UCSD-AML1 (cell line): ENCODE data around the gene SLC23A2.
A peak's percentile ranks its signal among the peaks of the same experiment; 100 is the strongest.

Experiments
- DNase-seq: peaks from one replicate; lab custom pipeline; 2025; ENCODE audit not compliant: unreplicated experiment; lab: John Stamatoyannopoulos, UW

SLC23A2 gene

GRCh38 chr20:4904127-4904860 lies 97.0 kb downstream of the SLC23A2 start:
- no peak for DNase-seq

DNA sequence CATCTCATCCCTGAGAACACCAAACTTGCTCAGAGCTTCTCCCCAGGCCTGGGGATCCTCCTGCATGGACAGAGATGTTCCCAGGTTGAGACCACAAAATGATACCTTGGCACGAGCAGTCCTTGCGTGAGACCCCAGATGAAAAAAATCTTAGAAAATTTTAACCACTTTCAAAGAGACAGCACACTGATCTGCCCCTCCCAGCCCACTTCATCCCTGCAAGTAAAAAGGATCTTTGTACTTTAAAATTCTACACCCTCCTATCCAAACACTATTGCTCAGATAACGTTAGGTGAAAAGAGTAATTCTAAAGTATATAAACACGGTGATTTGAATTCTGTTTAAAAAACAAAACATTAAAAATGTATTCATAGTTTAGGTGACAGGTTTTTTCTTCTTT lies 98.5 kb downstream of the SLC23A2 start:
- no peak for DNase-seq

GRCh38 chr20:4901031-4901818 lies 100.1 kb downstream of the SLC23A2 start:
- DNase-seq: no peak

DNA sequence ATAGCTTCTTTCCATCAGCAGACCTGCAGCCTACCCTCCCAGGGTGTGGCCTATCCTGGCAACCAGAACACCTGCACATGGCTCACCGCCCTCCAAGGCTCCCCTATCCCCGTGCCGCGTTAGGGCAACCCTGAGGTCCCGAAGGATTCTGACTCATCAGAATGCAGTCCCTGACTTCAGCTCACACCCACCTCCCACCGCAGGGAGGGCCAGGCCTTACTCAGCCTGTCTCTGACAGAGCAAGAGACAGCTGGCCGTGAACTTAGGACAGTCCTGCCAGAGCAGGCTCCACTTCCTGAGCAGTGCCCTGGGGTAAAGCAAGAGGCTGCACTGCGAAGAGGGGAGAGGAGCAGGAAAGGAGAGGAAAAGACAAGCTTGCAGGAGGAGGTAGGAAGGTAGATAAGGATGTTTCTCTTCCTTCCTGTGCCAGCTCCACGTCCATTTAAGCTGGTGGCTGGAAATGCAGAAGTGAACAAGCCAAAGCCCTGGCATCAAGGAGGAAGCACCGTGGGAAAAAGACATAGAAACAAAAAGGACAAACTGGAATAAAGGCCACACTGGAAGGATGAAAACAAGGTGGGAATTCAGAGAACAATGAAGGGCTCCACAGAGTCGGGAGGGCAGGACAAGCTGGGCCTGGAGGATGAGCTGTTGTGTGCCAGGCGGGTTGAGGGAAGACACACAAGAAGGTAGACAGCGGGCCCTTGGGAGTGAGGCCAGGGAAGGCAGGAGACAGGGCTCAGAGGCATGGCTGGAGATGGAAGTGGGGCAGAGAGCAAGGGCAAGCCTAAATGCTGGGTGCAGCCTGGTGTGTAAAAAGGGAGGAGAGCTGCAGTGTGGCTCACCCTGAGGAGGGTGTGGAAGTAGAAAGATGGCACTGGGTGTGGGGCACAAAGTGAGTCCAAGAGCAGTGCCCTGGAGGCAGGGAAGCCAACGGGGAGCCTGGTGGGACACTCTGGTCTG lies 102.7 kb downstream of the SLC23A2 start:
- peak; percentile 31 for DNase-seq

- no peak for DNase-seq
These were observed 103.7 kb downstream of the SLC23A2 start for GRCh38 chr20:4897600-4897999.

DNA sequence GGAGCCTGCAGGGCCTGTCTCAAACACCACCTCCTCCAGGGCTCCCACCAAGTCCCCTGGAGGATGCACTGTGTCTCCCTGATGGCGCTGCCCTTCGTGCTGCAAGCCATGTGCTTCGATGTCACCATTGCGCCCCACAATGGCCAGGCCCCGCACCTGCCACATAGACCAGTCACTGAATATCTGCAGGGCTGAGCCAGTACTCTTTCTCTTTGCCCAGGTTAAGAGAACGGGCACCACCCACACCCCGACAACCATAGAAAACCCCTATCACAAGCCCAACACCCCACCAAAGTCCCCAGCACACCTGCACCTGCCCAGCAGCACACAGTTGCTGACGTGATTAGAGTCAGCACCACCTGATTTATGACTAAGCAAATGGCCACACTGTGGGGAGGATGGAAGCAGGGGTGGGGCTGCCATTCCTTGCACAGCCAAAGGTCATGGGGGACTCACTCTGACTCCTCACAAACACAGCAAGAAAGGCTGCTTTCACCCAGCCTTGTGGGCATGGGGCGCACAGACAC lies 104.3 kb downstream of the SLC23A2 start:
- DNase-seq: peak; percentile 48

DNA sequence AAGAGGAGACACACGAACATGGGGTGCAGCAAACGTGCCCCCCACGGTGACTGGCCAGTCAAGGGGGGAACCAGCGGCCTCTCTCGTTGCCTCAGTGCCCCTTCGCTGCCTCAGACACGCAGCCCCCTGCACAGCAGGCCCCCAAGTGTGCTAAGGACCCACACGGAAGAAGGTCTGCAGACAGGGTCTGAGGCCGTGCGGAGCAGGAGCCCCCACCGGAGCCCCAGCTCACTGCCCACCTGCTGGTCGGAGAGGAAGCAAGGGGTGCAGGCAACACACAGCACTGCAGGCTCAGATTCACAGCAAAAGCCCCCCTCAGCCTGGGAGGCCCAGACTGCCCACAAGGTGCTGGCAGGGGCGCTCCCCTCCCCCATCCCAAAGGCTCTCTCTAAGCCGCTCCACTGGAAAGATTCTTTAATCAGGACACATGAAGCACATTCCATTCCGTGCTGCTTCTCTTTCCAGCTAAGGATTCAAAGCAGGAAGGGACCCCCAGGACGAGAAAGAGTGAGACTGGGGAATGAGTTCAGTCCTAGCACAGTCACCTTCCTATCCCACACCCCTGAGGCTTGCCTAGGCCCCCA lies 105.1 kb downstream of the SLC23A2 start:
- no peak for DNase-seq

DNA sequence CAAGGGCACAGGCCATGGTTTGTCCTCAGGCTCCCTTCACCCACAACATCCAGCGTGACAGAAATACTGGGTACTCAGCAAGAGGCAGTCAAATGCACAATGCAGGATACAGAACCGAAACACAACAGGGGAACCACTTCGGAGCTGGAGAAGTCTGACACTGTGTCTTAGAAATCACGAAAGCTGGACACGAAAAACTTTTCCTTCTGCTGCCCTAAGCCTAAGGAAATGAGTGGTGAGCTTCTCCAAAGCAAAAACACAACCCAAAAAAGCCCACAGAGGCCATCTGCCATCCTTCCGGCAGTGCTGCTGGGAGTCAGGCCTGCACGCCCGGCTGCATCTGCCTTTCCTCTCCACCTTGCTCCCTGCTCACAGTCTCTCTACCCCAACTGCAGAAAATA lies 106.3 kb downstream of the SLC23A2 start:
- DNase-seq: no peak

DNA sequence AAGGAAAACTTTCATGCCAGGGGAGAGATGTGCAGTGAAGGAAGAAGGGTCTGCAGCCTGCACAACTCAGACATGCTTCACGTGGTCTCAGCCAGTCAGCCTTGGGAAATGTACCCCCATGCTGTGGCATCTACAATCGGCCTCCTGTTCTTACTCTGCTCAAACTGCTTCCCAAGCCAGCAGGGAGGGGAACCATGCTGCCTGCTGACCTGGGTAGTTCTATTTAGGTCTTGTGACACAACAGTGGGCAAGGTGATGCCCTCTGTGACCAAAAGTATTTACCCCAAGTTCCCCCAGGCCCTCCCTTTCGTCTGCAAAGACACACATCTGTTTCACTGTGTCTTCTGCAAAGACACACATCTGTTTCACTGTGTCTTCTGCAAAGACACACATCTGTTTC lies 106.9 kb downstream of the SLC23A2 start:
- DNase-seq: no peak

- DNase-seq: no peak
These were observed 107.6 kb downstream of the SLC23A2 start for GRCh38 chr20:4893709-4894108.

- no peak for DNase-seq
These were observed 109.3 kb downstream of the SLC23A2 start for GRCh38 chr20:4891997-4892396.

- DNase-seq: no peak
These were observed 110.0 kb downstream of the SLC23A2 start for GRCh38 chr20:4891190-4891763.

DNA sequence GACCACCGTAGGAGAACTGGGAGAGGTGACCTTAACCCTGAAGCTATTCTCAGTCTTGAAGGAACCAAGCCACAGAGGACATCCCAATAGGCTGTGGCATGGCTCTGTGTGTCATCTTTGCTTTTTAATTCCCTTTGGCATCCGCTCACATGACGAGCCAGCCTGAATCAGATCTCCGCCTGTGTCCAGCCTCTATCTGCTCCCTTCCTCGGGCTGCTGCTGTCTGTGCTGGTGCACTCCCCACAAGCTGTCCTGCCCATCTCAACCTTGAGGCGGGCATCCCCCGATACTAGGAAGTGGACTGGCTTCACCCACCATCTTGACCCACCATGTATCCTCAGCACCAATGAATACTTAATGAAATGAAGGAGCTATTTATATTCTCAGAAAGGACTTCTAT lies 111.9 kb downstream of the SLC23A2 start:
- no peak for DNase-seq

DNA sequence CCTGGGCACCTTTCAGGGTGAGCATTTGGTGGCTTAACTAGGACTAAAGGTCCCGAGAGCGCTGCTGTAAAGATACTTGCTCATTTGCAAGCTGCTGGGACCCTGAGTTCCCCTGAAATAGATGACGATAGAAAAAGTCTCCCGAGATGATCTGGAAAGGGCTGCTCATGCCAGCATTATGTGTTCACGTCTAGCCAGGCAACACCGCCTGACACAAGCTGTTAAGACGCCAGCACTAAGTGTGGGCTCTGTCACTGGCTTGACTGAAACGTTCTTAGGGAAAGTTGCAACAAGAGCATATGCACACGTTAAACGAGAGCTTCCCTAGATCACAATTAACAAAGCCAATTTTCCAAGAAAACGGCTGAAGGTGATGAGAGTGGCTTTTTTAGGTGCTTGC lies 113.7 kb downstream of the SLC23A2 start:
- no peak for DNase-seq

DNA sequence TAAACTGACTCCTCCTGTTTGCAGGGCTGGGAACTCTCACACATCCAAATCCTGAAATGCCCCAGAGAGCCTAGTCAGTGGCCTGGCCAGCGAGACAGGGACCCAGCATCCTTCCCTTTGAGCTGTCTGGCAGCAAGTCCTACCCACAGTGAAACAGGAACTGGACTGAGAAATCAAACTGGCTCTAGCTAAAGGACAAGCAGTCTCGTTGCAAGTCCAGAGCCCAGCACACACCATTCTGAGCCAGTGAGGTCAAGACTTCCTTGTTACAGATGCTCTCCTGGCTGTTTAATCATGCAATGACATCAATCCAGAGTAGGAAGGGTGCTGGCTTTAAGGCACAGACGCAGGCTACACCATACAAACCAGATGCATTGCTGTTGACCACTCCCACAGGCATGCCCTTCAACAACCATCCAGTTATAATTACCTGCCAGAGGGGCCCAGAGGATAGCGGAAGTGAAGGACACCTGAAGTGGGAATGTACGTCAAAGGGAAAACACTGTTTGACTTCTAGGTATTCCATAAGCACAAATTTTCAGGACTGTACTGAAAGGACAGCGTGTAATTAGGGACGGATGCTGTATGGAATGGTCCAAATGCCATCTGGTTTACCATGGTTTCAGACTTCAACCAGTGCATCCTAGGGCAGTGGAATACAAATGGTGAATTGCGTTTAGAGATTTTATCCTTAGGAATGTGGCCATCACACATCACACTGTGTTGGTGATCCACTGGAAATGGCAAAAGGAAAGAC lies 114.4 kb downstream of the SLC23A2 start:
- DNase-seq: no peak

GRCh38 chr20:4885877-4886276 lies 115.4 kb downstream of the SLC23A2 start:
- DNase-seq: no peak

DNA sequence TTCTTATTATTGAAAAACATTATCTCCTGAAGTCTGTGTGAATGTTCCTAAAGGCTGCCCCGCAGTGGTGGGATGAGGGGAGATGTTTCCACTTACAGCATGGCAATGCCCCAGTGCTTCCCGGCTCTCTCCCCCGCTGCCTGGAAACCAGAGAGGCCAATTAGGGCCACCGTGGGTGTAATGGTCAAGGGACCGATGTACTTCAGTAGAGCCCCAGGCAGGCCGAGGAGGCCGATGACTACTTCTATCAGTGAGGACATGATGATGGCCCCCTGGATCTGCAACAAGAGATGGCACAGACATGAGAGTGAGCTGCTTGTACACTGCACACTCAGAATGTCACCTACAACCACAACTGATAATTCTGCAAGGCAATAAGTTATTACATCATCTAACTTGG lies 117.8 kb downstream of the SLC23A2 start:
- DNase-seq: no peak

GRCh38 chr20:4883051-4883450 lies 118.3 kb downstream of the SLC23A2 start:
- no peak for DNase-seq

- DNase-seq: no peak
These were observed 120.1 kb downstream of the SLC23A2 start for GRCh38 chr20:4881006-4881730.
